GM18858 (cell line): ENCODE measurements around the gene FRMD8.

ENCODE experiments used
- ATAC-seq: cut with Tn5 transposase; IDR thresholded peaks from one replicate; pipeline ENCODE4 v1.9.1; 2021; ENCODE audit not compliant: unreplicated experiment

FRMD8 gene

GRCh38 chr11:65375012-65375411, 11.4 kb upstream of the FRMD8 start:
- ATAC-seq: no peak

- no peak for ATAC-seq
These were observed 10.2 kb upstream of the FRMD8 start for GRCh38 chr11:65376138-65376713.

- ATAC-seq: no peak
These were observed 9.4 kb upstream of the FRMD8 start for GRCh38 chr11:65377036-65377435.

- no peak for ATAC-seq
These were observed 8.7 kb upstream of the FRMD8 start for GRCh38 chr11:65377777-65378176.

GRCh38 chr11:65378208-65378927, 8.1 kb upstream of the FRMD8 start:
- no peak for ATAC-seq

- no peak for ATAC-seq
These were observed 7.4 kb upstream of the FRMD8 start for GRCh38 chr11:65378928-65379638.

GRCh38 chr11:65379698-65380459, 6.6 kb upstream of the FRMD8 start:
- ATAC-seq: no peak

- ATAC-seq: no peak
These were observed 5.8 kb upstream of the FRMD8 start for GRCh38 chr11:65380460-65381119.

- no peak for ATAC-seq
These were observed 4.8 kb upstream of the FRMD8 start for GRCh38 chr11:65381716-65382032.

- peak; percentile 44 for ATAC-seq
These were observed 4.2 kb upstream of the FRMD8 start, which contains the start of gene SLC25A45 for GRCh38 chr11:65382033-65382803. Gene SLC25A45, minus strand, starts transcription at chr11:65382646. Its CDS starts 695 bp downstream, at chr11:65381951.

- ATAC-seq: no peak
These were observed 3.6 kb upstream of the FRMD8 start for GRCh38 chr11:65382804-65383368.

- no peak for ATAC-seq
These were observed 2.7 kb upstream of the FRMD8 start for GRCh38 chr11:65383778-65384177.

GRCh38 chr11:65384301-65384889, 2.0 kb upstream of the FRMD8 start:
- ATAC-seq: no peak

- no peak for ATAC-seq
These were observed 2.3 kb downstream of the FRMD8 start for GRCh38 chr11:65388731-65389130.

GRCh38 chr11:65389294-65389980, 3.0 kb downstream of the FRMD8 start:
- no peak for ATAC-seq

GRCh38 chr11:65390099-65390941, 3.9 kb downstream of the FRMD8 start:
- no peak for ATAC-seq

- ATAC-seq: no peak
These were observed 4.6 kb downstream of the FRMD8 start for GRCh38 chr11:65390996-65391395.

GRCh38 chr11:65392186-65392829, 5.9 kb downstream of the FRMD8 start:
- no peak for ATAC-seq
